H1 (cell line): ENCODE results near the gene NUDT19. TPM values are rescaled to one million over a fixed set of nuclear protein-coding genes. Genes with fewer than 3 reads are reported as not detected.

Source experiments
- CTCF ChIA-PET: fragments of 300-600 bp; sonication (Branson Sonifier 250); formaldehyde crosslinking; loops from one replicate; lab custom pipeline; 2021; ENCODE audit not compliant: partially characterized antibody; lab: Charles Lee
- POLR2A ChIA-PET: fragments of 300-600 bp; sonication (Branson Sonifier 250); formaldehyde crosslinking; loops from one replicate; lab custom pipeline; 2021; ENCODE audit warnings: inconsistent platforms; ENCODE audit not compliant: partially characterized antibody; lab: Charles Lee
- DNase-seq, 2 experiments: peaks; one replicate each; pipeline versions ENCODE4 v3.0.0 to v3.0.0-alpha.2; 2010 to 2022; ENCODE audit warnings: low spot score in 2 of 2, low read depth in 1 of 2, mixed read lengths in 1 of 2
- FAIRE-seq: peaks from 2 replicates; lab custom pipeline; 2011; peaks lifted over from hg19 to GRCh38; lab: Jason Lieb, UNC
- H2AFZ ChIP-seq: 2 replicates; pipeline ENCODE4 v1.8.1; 2012; ENCODE audit warnings: low read length, inconsistent platforms
- H2AK5ac ChIP-seq: 2 replicates; pipeline ENCODE4 v1.6.1; 2013; ENCODE audit warnings: low read depth, low read length
- H2BK120ac ChIP-seq: replicated peaks from 2 replicates; pipeline ENCODE3; 2013; ENCODE audit warnings: low read depth, low read length, inconsistent platforms
- H2BK12ac ChIP-seq: 2 replicates; pipeline ENCODE4 v1.6.1; 2013; ENCODE audit warnings: low read depth, low read length
- H2BK15ac ChIP-seq: 2 replicates; pipeline ENCODE4 v1.6.1; 2013; ENCODE audit warnings: low read length
- H2BK20ac ChIP-seq: 2 replicates; pipeline ENCODE4 v1.6.1; 2013; ENCODE audit warnings: low read length
- H2BK5ac ChIP-seq: 2 replicates; pipeline ENCODE4 v1.6.1; 2013; ENCODE audit warnings: low read depth, low read length
- H3K14ac ChIP-seq: 2 replicates; pipeline ENCODE4 v1.6.1; 2013; ENCODE audit warnings: inconsistent platforms; ENCODE audit not compliant: insufficient read length
- H3K18ac ChIP-seq: 2 replicates; pipeline ENCODE4 v1.6.1; 2013; ENCODE audit warnings: low read length; ENCODE audit errors: extremely low read depth
- H3K23ac ChIP-seq: 2 replicates; pipeline ENCODE4 v1.6.1; 2013; ENCODE audit warnings: inconsistent platforms; ENCODE audit not compliant: insufficient read length
- H3K23me2 ChIP-seq: 2 replicates; pipeline ENCODE4 v1.6.1; 2013; ENCODE audit warnings: low read depth, low read length
- H3K27ac ChIP-seq: 2 replicates; pipeline ENCODE4 v1.6.1; 2011; ENCODE audit warnings: low read depth, low read length, inconsistent platforms
- H3K27me3 ChIP-seq, 4 experiments: replicated peaks in 1 of 4; 1 replicate in 1 of 4; 2 replicates in 3 of 4; pipeline versions ENCODE4 v1.6.1 to v1.8.1; 2011 to 2013; ENCODE audit warnings: low read length in 3 of 4, mild to moderate bottlenecking in 3 of 4, inconsistent platforms in 2 of 4, mixed read lengths in 2 of 4, moderate library complexity in 1 of 4; ENCODE audit not compliant: control insufficient read depth in 3 of 4, insufficient read depth in 3 of 4; ENCODE audit errors: extremely low read depth in 1 of 4
- H3K36me3 ChIP-seq, 4 experiments: 2 replicates each; pipeline versions ENCODE4 v1.6.1 to v1.8.1; 2011 to 2013; ENCODE audit warnings: mild to moderate bottlenecking in 4 of 4, low read length in 3 of 4, moderate library complexity in 2 of 4, control low read depth in 1 of 4, inconsistent platforms in 1 of 4; ENCODE audit not compliant: insufficient read depth in 4 of 4, control insufficient read depth in 2 of 4
- H3K4ac ChIP-seq: replicated peaks from 2 replicates; pipeline ENCODE3; 2013; ENCODE audit warnings: low read length, low read depth, mixed read lengths, inconsistent platforms; ENCODE audit not compliant: insufficient read length
- H3K4me1 ChIP-seq, 4 experiments: replicated peaks in 1 of 4; 1 replicate in 1 of 4; 2 replicates in 3 of 4; pipeline versions ENCODE4 v1.6.1 to v1.8.1; 2011 to 2013; ENCODE audit warnings: low read length in 3 of 4, inconsistent platforms in 2 of 4, mixed read lengths in 1 of 4; ENCODE audit not compliant: insufficient read depth in 4 of 4, control insufficient read depth in 3 of 4
- H3K4me2 ChIP-seq, 2 experiments: 2 replicates each; pipeline versions ENCODE4 v1.6.1 to v1.8.1; 2011 to 2013; ENCODE audit warnings: low read depth in 2 of 2, low read length in 2 of 2, control low read depth in 1 of 2, inconsistent platforms in 1 of 2, mild to moderate bottlenecking in 1 of 2; ENCODE audit not compliant: insufficient read depth in 1 of 2
- H3K4me3 ChIP-seq, 4 experiments: fragments of 200-600, 300-600 bp in 1 of 4; sonication (generic), shearing (Covaris generic), sonication (Bioruptor Twin) in 1 of 4; 2 replicates each; pipeline versions ENCODE4 v1.5.1 to v1.8.1; 2011 to 2016; ENCODE audit warnings: low read length in 4 of 4, low read depth in 3 of 4, control low read depth in 2 of 4, inconsistent platforms in 2 of 4, mild to moderate bottlenecking in 2 of 4, mixed read lengths in 1 of 4, moderate library complexity in 1 of 4; ENCODE audit not compliant: insufficient read depth in 2 of 4; ENCODE audit errors: extremely low read depth in 1 of 4
- H3K56ac ChIP-seq: replicated peaks from 2 replicates; pipeline ENCODE3; 2013; ENCODE audit warnings: low read depth, mild to moderate bottlenecking, mixed read lengths, low read length, inconsistent platforms; ENCODE audit not compliant: insufficient read length
- H3K79me1 ChIP-seq: 2 replicates; pipeline ENCODE4 v1.6.1; 2013; ENCODE audit warnings: low read depth, low read length, control low read depth
- H3K79me2 ChIP-seq, 2 experiments: 2 replicates each; pipeline versions ENCODE4 v1.6.1 to v1.8.1; 2012 to 2013; ENCODE audit warnings: low read length in 2 of 2, mild to moderate bottlenecking in 2 of 2, inconsistent platforms in 1 of 2; ENCODE audit not compliant: insufficient read depth in 2 of 2, control insufficient read depth in 1 of 2
- H3K9ac ChIP-seq, 4 experiments: replicated peaks in 1 of 4; 1 replicate in 1 of 4; 2 replicates in 3 of 4; pipeline versions ENCODE4 v1.6.1 to v1.8.1; 2011 to 2013; ENCODE audit warnings: low read depth in 3 of 4, low read length in 3 of 4, control low read depth in 2 of 4, mild to moderate bottlenecking in 2 of 4, moderate library complexity in 2 of 4, inconsistent platforms in 1 of 4; ENCODE audit errors: extremely low read depth in 1 of 4
- H3K9me3 ChIP-seq, 2 experiments: 2 replicates each; pipeline versions ENCODE4 v1.6.1 to v1.8.1; 2012 to 2013; ENCODE audit warnings: mild to moderate bottlenecking in 2 of 2, moderate library complexity in 2 of 2, control low read depth in 1 of 2, inconsistent platforms in 1 of 2, low read depth in 1 of 2, low read length in 1 of 2, mixed read lengths in 1 of 2; ENCODE audit not compliant: insufficient read depth in 2 of 2
- H4K20me1 ChIP-seq, 2 experiments: replicated peaks in 1 of 2; 2 replicates each; pipeline versions ENCODE3 to v1.8.1; 2011 to 2013; ENCODE audit warnings: inconsistent platforms in 2 of 2, low read length in 2 of 2, mild to moderate bottlenecking in 1 of 2; ENCODE audit not compliant: insufficient read depth in 2 of 2, control insufficient read depth in 1 of 2
- H4K5ac ChIP-seq: 2 replicates; pipeline ENCODE4 v1.6.1; 2013; ENCODE audit warnings: low read length, low read depth, mixed read lengths, inconsistent platforms; ENCODE audit not compliant: insufficient read length
- H4K8ac ChIP-seq: 2 replicates; pipeline ENCODE4 v1.8.0; 2013; ENCODE audit warnings: mild to moderate bottlenecking, moderate library complexity, low read length, inconsistent platforms; ENCODE audit not compliant: insufficient read depth; ENCODE audit errors: extremely low read depth
- H4K91ac ChIP-seq: replicated peaks from 2 replicates; pipeline ENCODE3; 2013; ENCODE audit warnings: low read length, mixed read lengths, inconsistent platforms; ENCODE audit not compliant: insufficient read length
- BACH1 ChIP-seq: IDR thresholded peaks from 2 replicates; pipeline ENCODE4 v1.6.1; 2012; ENCODE audit warnings: low read length, improper control_type of control experiment
- CREB1 ChIP-seq: IDR thresholded peaks from 2 replicates; pipeline ENCODE4 v1.6.1; 2012; ENCODE audit warnings: inconsistent platforms
- CTCF ChIP-seq, 3 experiments: IDR thresholded peaks; 1 replicate in 2 of 3; 2 replicates in 1 of 3; pipeline versions ENCODE4 v1.5.1 to v1.6.1; 2011; ENCODE audit warnings: low read length in 3 of 3, mild to moderate bottlenecking in 3 of 3, inconsistent platforms in 2 of 3, low read depth in 1 of 3, moderate library complexity in 1 of 3; ENCODE audit not compliant: insufficient read depth in 1 of 3; ENCODE audit errors: control extremely low read depth in 1 of 3
- JUND ChIP-seq: IDR thresholded peaks from 2 replicates; pipeline ENCODE4 v1.6.1; 2011; ENCODE audit warnings: mild to moderate bottlenecking, improper control_type of control experiment, low read length
- KDM1A ChIP-seq: fragments of 200-600, 300-600 bp; sonication (generic); IDR thresholded peaks from 2 replicates; pipeline ENCODE4 v1.7.1; 2016; ENCODE audit warnings: mild to moderate bottlenecking, low read length, borderline replicate concordance
- KDM4A ChIP-seq: IDR thresholded peaks from one replicate; pipeline ENCODE4 v1.7.1; 2012; ENCODE audit warnings: low read depth, mild to moderate bottlenecking, moderate library complexity, low read length, inconsistent platforms; ENCODE audit not compliant: severe bottlenecking
- RAD21 ChIP-seq, 2 experiments: IDR thresholded peaks in 1 of 2; conservative IDR thresholded peaks in 1 of 2; 2 replicates each; pipeline ENCODE4 v1.6.1; 2011; ENCODE audit warnings: low read depth in 2 of 2, low read length in 2 of 2, improper control_type of control experiment in 1 of 2, inconsistent platforms in 1 of 2, mild to moderate bottlenecking in 1 of 2, moderate library complexity in 1 of 2
- SP4 ChIP-seq: IDR thresholded peaks from 2 replicates; pipeline ENCODE4 v1.6.1; 2012; ENCODE audit warnings: low read length, inconsistent platforms
- USF2 ChIP-seq: IDR thresholded peaks from 2 replicates; pipeline ENCODE4 v1.6.1; 2011; ENCODE audit warnings: low read length, improper control_type of control experiment
- WGBS, 2 experiments: shearing (Covaris generic) in 1 of 2; methylation state at CpG; one replicate each; pipeline versions ENCODE4 v1.1.6 to v1.1.7; 2013 to 2015; ENCODE audit warnings: low lambda C conversion rate in 2 of 2, mixed read lengths in 2 of 2, inconsistent platforms in 1 of 2, low coverage in 1 of 2, missing lambda C conversion rate in 1 of 2; ENCODE audit not compliant: insufficient replicate concordance in 2 of 2, insufficient coverage in 1 of 2, insufficient read length in 1 of 2; ENCODE audit errors: extremely low coverage in 1 of 2, missing lambda C conversion rate in 1 of 2; 5-methylcytosine and 5-hydroxymethylcytosine counted together
- polyA plus RNA-seq, 7 experiments: library from polyadenylated mRNA; depleted of rRNA in 3 of 7; stranded (reverse) in 5 of 7; unstranded in 2 of 7; fragments of >200 nt in 5 of 7; fragments of 200-250 nt in 2 of 7; gene quantifications; 1 replicate in 5 of 7; 2 replicates in 1 of 7; 4 replicates in 1 of 7; pipeline versions ENCODE4 v1.2.1 to v1.2.3, GENCODE V29; 2011 to 2013; ENCODE audit warnings: missing spikeins in 2 of 7, mixed read lengths in 2 of 7
- total RNA-seq: library from RNA; stranded (reverse); fragmentation: NEBNext Ultra II Directional; extraction: Animal tissue kit (Norgen Biotek cat#: 25700); gene quantifications from 2 replicates; pipeline ENCODE4 v1.2.1, GENCODE V29; 2021

The NUDT19 gene
- total and polyA plus RNA-seq, 2 of the 8 experiments (the other 6 are each of a cell fraction or from before 2014, with no cell fraction given): 2.0 to 3.3 TPM

GRCh38 chr19:32680986-32681385 lies 10.6 kb upstream of the NUDT19 start:
- FAIRE-seq: no peak
- CTCF ChIA-PET: interaction anchor here (1.2 kb wide), 1 partner anchor 29 kb away, joined by 3 read pairs; no protein-coding TSS in a partner anchor

More at GRCh38 chr19:32680986-32681385, 10.6 kb upstream of the NUDT19 start:
- no peak overlapping the region for H4K5ac ChIP-seq
- TF ChIP-seq SP4: no peak
- TF ChIP-seq KDM1A: no peak
- no peak for TF ChIP-seq CREB1
- no peak for TF ChIP-seq RAD21 (IDR thresholded peaks at IDR 0.05 in 1 of 2, conservative IDR thresholded peaks at IDR 0.05 in 1 of 2; ENCODE audit: low read depth in 2 of 2, low read length in 2 of 2)
- no peak for TF ChIP-seq BACH1
- TF ChIP-seq JUND: no peak
- no peak for TF ChIP-seq CTCF (IDR thresholded peaks at IDR 0.05; ENCODE audit: control extremely low read depth in 1 of 3, insufficient read depth in 1 of 3, low read depth in 1 of 3, low read length in 3 of 3)
- no peak for TF ChIP-seq USF2
- TF ChIP-seq KDM4A: no peak
- peaks cover 0 to 6% (median 0%) of the 10 kb centered on the region in 4 experiments; a peak in 1 of 8 replicates for H3K36me3 ChIP-seq
- DNase-seq: no peak
- H3K9me3 ChIP-seq: no peaks in the 10 kb centered on the region; a peak in 1 of 4 replicates
- no peak overlapping the region for H3K27ac ChIP-seq
- peaks cover 2 to 13% (median 9%) of the 10 kb centered on the region in 4 experiments; a peak in 6 of 7 replicates for H3K4me1 ChIP-seq
- POLR2A ChIA-PET: no interaction called here
- H2AK5ac ChIP-seq: no peak overlapping the region
- no peak overlapping the region for H2AFZ ChIP-seq
- no peak overlapping the region for H4K91ac ChIP-seq
- H3K79me2 ChIP-seq: no peaks in the 10 kb centered on the region
- H2BK20ac ChIP-seq: no peak overlapping the region
- peaks cover 0 to 1% of the 10 kb centered on the region in 2 experiments for H4K20me1 ChIP-seq
- H3K79me1 ChIP-seq: no peaks in the 10 kb centered on the region
- H3K56ac ChIP-seq: no peak overlapping the region
- H3K4me2 ChIP-seq: no peak overlapping the region
- WGBS, 2 experiments: 81% methylated on average over 2 of the region's 2 CpGs; no CpG with 5 or more reads in 1 of the 2 experiments
- no peak overlapping the region for H2BK15ac ChIP-seq
- no peak overlapping the region for H3K4me3 ChIP-seq
- no peak overlapping the region for H3K9ac ChIP-seq
- no peak overlapping the region for H3K4ac ChIP-seq
- H3K18ac ChIP-seq: no peak overlapping the region
- H4K8ac ChIP-seq: no peak overlapping the region
- H3K23ac ChIP-seq: no peak overlapping the region
- no peak overlapping the region for H2BK120ac ChIP-seq
- peaks cover 2% of the 10 kb centered on the region; the same call in 1 of the 2 replicates for H3K23me2 ChIP-seq
- no peak overlapping the region for H2BK12ac ChIP-seq
- H3K27me3 ChIP-seq: peaks cover 16 to 27% (median 20%) of the 10 kb centered on the region in 4 experiments
- H3K14ac ChIP-seq: no peak overlapping the region
- H2BK5ac ChIP-seq: no peak overlapping the region
